Sigmoid colon (tissue), 7 donors: ENCODE results near the gene TUBGCP6. TPM values are rescaled to one million over a fixed set of nuclear protein-coding genes. Genes with fewer than 3 reads are reported as not detected.

Experiments
- DNase-seq: peaks from one replicate; pipeline ENCODE4 v3.0.0-alpha.2; 2019
- H3K27ac ChIP-seq, 4 donors: fragments of 200-600 bp; sonication (generic); one replicate each; pipeline ENCODE4 v1.5.1; 2016 to 2019; ENCODE audit warnings: mild to moderate bottlenecking in 1 of 4
- H3K27me3 ChIP-seq, 3 donors: fragments of 200-600 bp; sonication (generic); one replicate each; pipeline ENCODE4 v1.5.1; 2019; ENCODE audit warnings: mild to moderate bottlenecking in 1 of 3
- H3K36me3 ChIP-seq, 4 donors: fragments of 200-600 bp; sonication (generic); one replicate each; pipeline ENCODE4 v1.5.1; 2016 to 2019
- H3K4me1 ChIP-seq, 4 donors: fragments of 200-600 bp; sonication (generic); one replicate each; pipeline ENCODE4 v1.5.1; 2017 to 2019
- H3K4me3 ChIP-seq, 4 donors: fragments of 200-600 bp; sonication (generic); one replicate each; pipeline ENCODE4 v1.5.1; 2017 to 2019; ENCODE audit warnings: mild to moderate bottlenecking in 2 of 4, moderate library complexity in 1 of 4
- H3K9me3 ChIP-seq, 4 donors: fragments of 200-600 bp in 3 of 4; sonication (generic) in 3 of 4; one replicate each; pipeline versions ENCODE4 v1.5.1 to v1.6.1; 2013 to 2019
- CTCF ChIP-seq, 4 experiments: fragments of 450-650 bp in 3 of 4; fragments of 200-600 bp in 1 of 4; IDR thresholded peaks; one replicate each; pipeline ENCODE4 v1.5.1; 2016 to 2019; ENCODE audit warnings: antibody characterized with exemption in 4 of 4, mild to moderate bottlenecking in 3 of 4, moderate library complexity in 2 of 4
- EP300 ChIP-seq, 4 donors: sonication (generic); formaldehyde crosslinking; IDR thresholded peaks; one replicate each; pipeline ENCODE4 v1.6.1; 2017; ENCODE audit warnings: antibody characterized with exemption in 4 of 4
- POLR2A ChIP-seq, 2 donors: fragments of 450-650 bp; IDR thresholded peaks; one replicate each; pipeline ENCODE4 v1.6.1; 2016; ENCODE audit warnings: antibody characterized with exemption in 2 of 2, mild to moderate bottlenecking in 2 of 2, moderate library complexity in 2 of 2
- POLR2AphosphoS5 ChIP-seq, 4 donors: sonication (generic); formaldehyde crosslinking; IDR thresholded peaks; one replicate each; pipeline ENCODE4 v1.6.1; 2017; ENCODE audit warnings: antibody characterized with exemption in 4 of 4
- WGBS, 2 donors: extraction: QIAGEN DNeasy Blood & Tissue Kit; methylation state at CpG; one replicate each; pipeline ENCODE4 v1.1.7; 2013; 5-methylcytosine and 5-hydroxymethylcytosine counted together
- intact Hi-C: fragments of 100-400 bp; cut with DNase I; formaldehyde crosslinking; loops from one replicate; pipeline ENCODE4 v1.15.1; 2023
- polyA plus RNA-seq, 3 donors: library from polyadenylated mRNA; stranded (reverse); fragments of 200-250 nt; gene quantifications; one replicate each; pipeline ENCODE4 v1.2.3, GENCODE V29; 2013
- total RNA-seq, 4 donors: library from RNA; depleted of rRNA; stranded (reverse); fragments of >200 nt; gene quantifications; one replicate each; pipeline ENCODE4 v1.1.0, GENCODE V29; 2016
- donor health status: healthy with polysubstance abuse.
- donor health status: Bipolar disorder and iron deficiency.
- donor health status: healthy.

Gene TUBGCP6
- total and polyA plus RNA-seq, 7 donors: 4.6 to 67.0 (median 26.4) TPM

- intact Hi-C loops: loop anchor here (10.0 kb wide), 2 partner anchors 215 to 255 kb away; partner anchors contain the start of gene PIM3
- no peak for TF ChIP-seq POLR2AphosphoS5 (IDR thresholded peaks at IDR 0.05)
- TF ChIP-seq POLR2A (IDR thresholded peaks at IDR 0.05): no peak
- TF ChIP-seq EP300 (IDR thresholded peaks at IDR 0.05): no peak
- TF ChIP-seq CTCF (IDR thresholded peaks at IDR 0.05): no peak
- no peaks in the 10 kb centered on the region for H3K9me3 ChIP-seq
- peaks cover 14 to 45% (median 19%) of the 10 kb centered on the region in 3 donors for H3K27me3 ChIP-seq
- H3K36me3 ChIP-seq: no peaks in the 10 kb centered on the region
- H3K4me1 ChIP-seq: peaks cover 0 to 24% (median 18%) of the 10 kb centered on the region in 4 donors
- WGBS, 2 donors: 35 to 60% methylated on average over 39 of the region's 39 CpGs
- DNase-seq: peak; percentile 57
- no peak overlapping the region for H3K27ac ChIP-seq
- no peak overlapping the region for H3K4me3 ChIP-seq
Measured at GRCh38 chr22:50179937-50180726, 64.7 kb downstream of the TUBGCP6 start.

- Histone ChIP-seq H3K36me3 (no peaks in the 10 kb centered on the region), H3K27me3 (peaks cover 14 to 48% (median 19%) of the 10 kb centered on the region in 3 donors), H3K27ac (no peak overlapping the region), H3K4me1 (peaks cover 0 to 14% (median 8%) of the 10 kb centered on the region in 4 donors), H3K4me3 (no peak overlapping the region), H3K9me3 (no peaks in the 10 kb centered on the region)
- intact Hi-C loops: no loop called here
- peak; percentile 61 for DNase-seq
- WGBS, 2 donors: 70 to 83% methylated on average over 64 of the region's 64 CpGs
- no peak for TF ChIP-seq CTCF (IDR thresholded peaks at IDR 0.05)
- no peak for TF ChIP-seq POLR2A (IDR thresholded peaks at IDR 0.05)
- no peak for TF ChIP-seq EP300 (IDR thresholded peaks at IDR 0.05)
- no peak for TF ChIP-seq POLR2AphosphoS5 (IDR thresholded peaks at IDR 0.05)
Measured at GRCh38 chr22:50178871-50179869, 65.7 kb downstream of the TUBGCP6 start.

- Histone ChIP-seq H3K36me3 (no peaks in the 10 kb centered on the region), H3K27ac (no peak overlapping the region), H3K4me1 (peaks cover 0 to 7% (median 1%) of the 10 kb centered on the region in 4 donors), H3K4me3 (no peak overlapping the region), H3K9me3 (no peaks in the 10 kb centered on the region), H3K27me3 (peaks cover 19 to 55% (median 21%) of the 10 kb centered on the region in 3 donors)
- intact Hi-C loops: no loop called here
- DNase-seq: peak; percentile 59
- no peak for TF ChIP-seq CTCF (IDR thresholded peaks at IDR 0.05)
- TF ChIP-seq EP300 (IDR thresholded peaks at IDR 0.05): no peak
- no peak for TF ChIP-seq POLR2A (IDR thresholded peaks at IDR 0.05)
- TF ChIP-seq POLR2AphosphoS5 (IDR thresholded peaks at IDR 0.05): no peak
- WGBS, 2 donors: 45 to 67% methylated on average over 22 of the region's 22 CpGs
Measured at GRCh38 chr22:50178471-50178864, 66.4 kb downstream of the TUBGCP6 start.

GRCh38 chr22:50177537-50178470 lies 67.0 kb downstream of the TUBGCP6 start:
- no peak for TF ChIP-seq EP300 (IDR thresholded peaks at IDR 0.05)
- no peak for TF ChIP-seq POLR2AphosphoS5 (IDR thresholded peaks at IDR 0.05)
- no peak for TF ChIP-seq POLR2A (IDR thresholded peaks at IDR 0.05)
- TF ChIP-seq CTCF (IDR thresholded peaks at IDR 0.05): no peak
- no peaks in the 10 kb centered on the region for H3K36me3 ChIP-seq
- no peak overlapping the region for H3K4me3 ChIP-seq
- H3K9me3 ChIP-seq: no peaks in the 10 kb centered on the region
- DNase-seq: peak; percentile 56
- peaks cover 0 to 6% (median 0%) of the 10 kb centered on the region in 4 donors for H3K4me1 ChIP-seq
- no peak overlapping the region for H3K27ac ChIP-seq
- peaks cover 19 to 62% (median 24%) of the 10 kb centered on the region in 3 donors for H3K27me3 ChIP-seq
- WGBS, 2 donors: 67 to 73% methylated on average over 98 of the region's 98 CpGs
- intact Hi-C loops: no loop called here
